Fibroblast of mammary gland (primary cell): Measurements from ENCODE around the gene UST.

ENCODE experiments used
- DNase-seq: peaks from one replicate; pipeline ENCODE4 v3.0.0-alpha.2; 2010; ENCODE audit warnings: low read depth
- H3K4me3 ChIP-seq: 2 replicates; pipeline ENCODE4 v1.5.1; 2011; ENCODE audit warnings: low read depth, mild to moderate bottlenecking, low read length, moderate library complexity; ENCODE audit not compliant: control insufficient read depth
- TF ChIP-seq, protein P1 (sequence below): conservative IDR thresholded peaks from 2 replicates; pipeline ENCODE4 v1.5.1; 2011; ENCODE audit warnings: low read depth, low read length, inconsistent platforms; ENCODE audit not compliant: control insufficient read depth, insufficient read depth

The UST gene

DNA sequence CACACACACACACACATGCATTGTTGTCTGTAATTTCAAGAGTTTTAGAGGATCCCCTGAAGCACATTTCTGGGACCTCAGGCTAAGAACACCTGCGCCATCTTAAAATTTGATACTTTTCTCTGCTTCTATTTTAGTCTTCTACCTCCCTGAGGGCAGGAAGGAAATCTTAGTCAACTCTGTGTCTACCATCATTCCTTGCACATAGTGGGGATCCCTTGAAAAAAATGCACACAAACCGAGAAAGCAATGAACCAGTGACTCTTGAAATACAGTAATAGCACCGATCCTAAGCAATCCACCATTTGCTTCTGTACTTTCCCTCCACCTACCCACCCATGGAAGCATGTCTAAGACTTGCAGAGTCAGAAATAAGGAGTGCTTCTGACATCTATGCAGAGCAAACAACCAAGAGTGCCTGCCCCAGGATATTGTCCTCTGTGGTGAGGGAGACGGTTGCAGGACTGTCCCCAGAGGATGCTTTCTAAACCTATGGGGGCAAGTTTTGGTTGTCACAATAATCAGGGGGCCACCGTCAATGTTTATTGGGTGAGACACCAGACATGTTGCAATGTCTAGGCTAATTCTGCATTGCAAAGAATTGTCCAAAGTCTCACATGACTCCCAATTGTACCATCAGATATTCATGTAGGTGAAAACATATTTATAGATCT, 362.7 kb downstream of the UST start:
- H3K4me3 ChIP-seq = no peak overlapping the region
- TF ChIP-seq, protein P1, sequence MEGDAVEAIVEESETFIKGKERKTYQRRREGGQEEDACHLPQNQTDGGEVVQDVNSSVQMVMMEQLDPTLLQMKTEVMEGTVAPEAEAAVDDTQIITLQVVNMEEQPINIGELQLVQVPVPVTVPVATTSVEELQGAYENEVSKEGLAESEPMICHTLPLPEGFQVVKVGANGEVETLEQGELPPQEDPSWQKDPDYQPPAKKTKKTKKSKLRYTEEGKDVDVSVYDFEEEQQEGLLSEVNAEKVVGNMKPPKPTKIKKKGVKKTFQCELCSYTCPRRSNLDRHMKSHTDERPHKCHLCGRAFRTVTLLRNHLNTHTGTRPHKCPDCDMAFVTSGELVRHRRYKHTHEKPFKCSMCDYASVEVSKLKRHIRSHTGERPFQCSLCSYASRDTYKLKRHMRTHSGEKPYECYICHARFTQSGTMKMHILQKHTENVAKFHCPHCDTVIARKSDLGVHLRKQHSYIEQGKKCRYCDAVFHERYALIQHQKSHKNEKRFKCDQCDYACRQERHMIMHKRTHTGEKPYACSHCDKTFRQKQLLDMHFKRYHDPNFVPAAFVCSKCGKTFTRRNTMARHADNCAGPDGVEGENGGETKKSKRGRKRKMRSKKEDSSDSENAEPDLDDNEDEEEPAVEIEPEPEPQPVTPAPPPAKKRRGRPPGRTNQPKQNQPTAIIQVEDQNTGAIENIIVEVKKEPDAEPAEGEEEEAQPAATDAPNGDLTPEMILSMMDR = no peak
- no peak for DNase-seq

DNA sequence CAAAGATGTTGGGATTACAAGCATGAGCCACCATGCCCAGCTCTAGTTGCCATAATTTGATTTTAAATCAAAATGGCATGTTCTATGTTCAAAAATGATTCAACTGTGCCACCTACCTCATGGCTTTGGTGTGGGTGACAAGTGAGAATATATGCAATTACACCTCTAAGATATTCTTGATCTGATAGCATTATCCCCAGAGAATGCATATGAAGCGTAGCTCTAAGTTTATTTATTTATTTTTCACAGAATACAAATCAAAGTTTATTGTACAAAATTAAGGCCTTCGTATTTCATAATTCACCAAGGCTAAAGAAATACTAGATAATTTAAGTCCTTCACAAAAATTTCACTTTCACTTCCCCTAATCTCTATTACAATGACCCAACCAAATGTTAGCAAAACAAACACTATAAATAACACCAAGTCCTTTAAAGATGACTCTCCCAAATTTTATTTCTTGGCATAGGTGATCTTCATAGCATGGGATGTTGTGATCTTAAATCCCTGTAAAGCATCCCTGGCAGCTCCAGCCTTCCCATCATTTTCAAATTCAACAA, 364.8 kb downstream of the UST start:
- TF ChIP-seq, protein P1 = no peak

DNA sequence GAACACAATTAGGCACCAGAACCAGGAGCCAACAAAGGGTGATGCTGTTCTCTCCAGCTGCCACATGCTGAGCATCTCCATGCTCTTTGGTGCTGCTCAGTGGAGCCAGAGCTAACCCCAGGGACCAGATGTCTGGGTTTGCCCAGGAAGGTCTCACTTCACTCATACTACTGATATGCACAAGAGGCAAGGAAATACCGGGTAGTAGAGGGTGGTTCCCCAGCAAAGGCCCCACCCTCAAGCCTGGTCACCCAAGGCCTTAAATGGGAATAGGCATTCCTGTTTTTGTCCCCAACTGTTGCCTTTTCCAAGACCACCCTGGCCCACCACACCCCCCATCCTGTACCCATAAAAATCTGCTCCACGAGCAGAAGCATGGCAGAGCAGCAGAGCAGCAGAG, 366.1 kb downstream of the UST start:
- TF ChIP-seq, protein P1 = no peak
- no peak overlapping the region for H3K4me3 ChIP-seq
- no peak for DNase-seq

More for the DNA sequence above, 364.8 kb downstream of the UST start:
- H3K4me3 ChIP-seq = no peak overlapping the region
- no peak for DNase-seq

DNA sequence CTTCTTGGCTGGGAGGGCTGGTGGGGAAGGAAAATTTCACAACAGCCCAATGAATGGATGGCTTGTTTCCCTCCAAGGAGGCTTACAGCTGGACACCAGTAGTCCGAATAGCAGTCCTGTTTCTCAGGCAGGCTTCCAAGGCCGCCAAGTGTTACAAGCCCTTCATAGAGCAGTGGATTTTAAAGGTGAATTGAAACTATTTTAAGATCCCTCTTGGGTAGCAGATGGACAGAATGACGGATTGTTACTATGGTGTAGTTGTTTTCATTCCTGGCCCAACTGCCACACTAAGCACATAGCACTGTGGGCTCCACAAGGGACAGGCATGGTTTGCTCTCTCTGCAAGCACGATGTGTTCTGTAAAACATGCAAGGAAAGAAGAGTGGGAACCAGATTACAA, 367.3 kb downstream of the UST start:
- DNase-seq = no peak
- H3K4me3 ChIP-seq = no peak overlapping the region
- TF ChIP-seq, protein P1 = no peak

DNA sequence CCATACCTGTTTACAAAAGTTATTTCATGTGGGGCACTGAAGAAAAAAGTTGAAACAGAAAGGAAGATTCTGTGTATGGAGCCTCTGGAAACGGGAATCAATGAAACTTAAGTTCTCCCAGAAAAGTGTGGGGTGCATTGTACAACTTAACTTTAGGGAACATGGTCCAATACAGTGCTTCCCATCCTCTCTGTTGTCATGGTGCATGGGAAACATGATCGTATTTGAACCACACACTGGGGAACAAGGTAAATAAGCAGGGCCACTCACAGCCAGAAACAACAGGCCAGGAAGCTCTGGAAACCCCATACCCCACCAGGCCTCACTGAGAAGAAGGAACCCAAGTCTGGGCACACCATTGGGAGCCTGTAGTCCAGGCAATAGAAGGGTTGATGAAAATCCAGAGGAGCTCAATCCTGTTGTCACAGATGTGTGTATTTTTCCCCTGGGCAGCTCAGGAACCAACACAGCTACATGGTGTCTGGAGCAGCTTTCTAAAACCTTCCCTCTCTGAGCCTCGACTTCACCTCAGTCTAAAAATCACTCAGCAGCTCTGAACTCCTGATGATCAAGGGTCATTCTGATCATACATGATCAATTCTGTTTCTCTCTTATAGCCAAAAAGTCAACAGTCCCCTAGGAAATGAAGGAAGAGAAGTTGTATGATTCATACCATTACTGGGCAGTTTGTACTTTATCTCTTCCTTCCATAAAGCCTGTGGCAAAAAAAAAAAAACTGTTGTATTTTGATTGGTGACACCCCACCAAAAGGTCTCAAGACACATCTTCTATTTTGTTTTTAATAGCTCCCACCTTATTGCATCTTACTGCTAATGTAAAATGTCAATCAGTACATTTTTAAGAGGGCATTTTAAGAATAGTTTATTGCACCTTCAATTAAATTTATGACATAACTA, 372.2 kb downstream of the UST start:
- TF ChIP-seq, protein P1 = no peak
- DNase-seq = no peak
- H3K4me3 ChIP-seq = no peak overlapping the region

DNA sequence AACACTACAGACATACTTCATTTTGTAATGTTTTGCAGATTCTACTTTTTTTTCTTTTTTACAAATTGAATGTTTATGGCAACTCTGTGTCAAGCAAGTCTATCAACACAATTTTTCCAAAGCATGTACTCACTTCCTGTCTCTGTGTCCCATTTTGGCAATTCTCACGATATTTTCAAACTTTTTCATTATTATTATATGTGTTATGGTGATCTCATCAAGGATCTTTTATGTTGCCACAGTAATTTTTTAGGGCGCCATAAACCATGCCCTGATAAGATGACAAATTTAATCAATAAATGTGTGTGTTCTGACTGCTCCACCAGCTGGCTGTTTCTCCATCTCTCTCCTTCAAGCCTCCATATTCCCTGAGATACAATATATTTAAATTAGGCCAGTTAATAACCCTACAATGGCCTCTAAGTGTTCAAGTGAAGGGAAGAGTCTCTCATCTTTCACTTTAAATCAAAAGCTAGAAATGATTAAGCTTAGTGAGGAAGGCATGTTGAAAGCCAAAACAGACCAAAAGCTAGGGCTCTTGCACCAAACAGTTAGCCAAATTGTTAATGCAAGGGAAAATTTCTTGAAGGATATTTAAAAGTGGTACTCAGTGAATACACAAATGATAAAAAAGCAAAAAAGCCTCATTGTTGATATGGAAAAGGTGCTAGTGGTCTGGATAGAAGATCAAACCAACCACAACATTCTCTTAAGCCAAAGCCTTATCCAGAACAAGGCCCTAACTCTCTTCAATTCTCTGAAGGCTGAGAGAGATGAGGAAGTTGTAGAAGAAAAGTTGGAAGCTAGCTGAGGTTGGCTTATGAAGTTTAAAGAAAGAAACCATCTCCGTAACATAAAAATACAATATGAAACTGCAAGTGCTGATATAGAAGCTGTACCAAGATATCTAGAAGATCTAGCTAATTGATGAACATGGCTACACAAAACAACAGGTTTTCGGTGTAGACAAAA, 376.3 kb downstream of the UST start:
- DNase-seq = no peak
- TF ChIP-seq, protein P1 = no peak
- H3K4me3 ChIP-seq = no peak overlapping the region
